AG04450 (cell line): ENCODE data around the gene CTNNB1. TPM values are rescaled to one million over a fixed set of nuclear protein-coding genes. Genes with fewer than 3 reads are reported as not detected.

Experiments
- CTCF ChIA-PET: fragments of 300-600, 350-600 bp; formaldehyde crosslinking; extraction: SDS; loops from one replicate; lab custom pipeline; 2022; ENCODE audit warnings: antibody characterized with exemption, inconsistent platforms; lab: Charles Lee
- POLR2A ChIA-PET: fragments of 350-600 bp; formaldehyde crosslinking; extraction: SDS; loops from one replicate; lab custom pipeline; 2021; ENCODE audit warnings: antibody characterized with exemption, inconsistent platforms; lab: Yijun Ruan, JAX
- DNase-seq: peaks from one replicate; pipeline ENCODE4 v3.0.0-alpha.2; 2011; ENCODE audit warnings: low read depth, low spot score
- H3K27ac ChIP-seq: one replicate; pipeline ENCODE4 v1.5.1; 2012; ENCODE audit warnings: low read depth, low read length, control low read depth
- H3K27me3 ChIP-seq: one replicate; pipeline ENCODE4 v1.6.0; 2012; ENCODE audit warnings: low read length; ENCODE audit not compliant: control insufficient read depth, insufficient read depth
- H3K4me3 ChIP-seq: 2 replicates; pipeline ENCODE4 v1.5.1; 2011; ENCODE audit warnings: mild to moderate bottlenecking, low read depth, low read length, control low read depth
- H3K9me3 ChIP-seq: 2 replicates; pipeline ENCODE4 v1.5.1; 2012; ENCODE audit warnings: low read length; ENCODE audit not compliant: control insufficient read depth, insufficient read depth
- CTCF ChIP-seq: IDR thresholded peaks from 2 replicates; pipeline ENCODE4 v1.5.1; 2011; ENCODE audit warnings: low read depth, low read length, control low read depth, inconsistent platforms
- polyA plus RNA-seq: library from polyadenylated mRNA; depleted of rRNA; stranded (reverse); fragments of >200 nt; gene quantifications from 2 replicates; pipeline ENCODE4 v1.2.3, GENCODE V29; 2011

Gene CTNNB1
- polyA plus RNA-seq, 1 experiment: 352 TPM

- DNase-seq: no peak
- no peak for TF ChIP-seq CTCF
- no peak overlapping the region for H3K27ac ChIP-seq
- CTCF ChIA-PET: interaction anchor here (1.6 kb wide), 1 partner anchor 628 kb away, joined by 3 read pairs; no protein-coding TSS in a partner anchor
- no peaks in the 10 kb centered on the region for H3K9me3 ChIP-seq
- no peak overlapping the region for H3K4me3 ChIP-seq
- H3K27me3 ChIP-seq: no peaks in the 10 kb centered on the region
- POLR2A ChIA-PET: no interaction called here
Observed at GRCh38 chr3:41212088-41212487, 12.8 kb downstream of the CTNNB1 start.

GRCh38 chr3:41213588-41213987 is 14.3 kb downstream of the CTNNB1 start:
- no peak for TF ChIP-seq CTCF
- CTCF ChIA-PET: interaction anchor here (1.6 kb wide), 1 partner anchor 629 kb away, joined by 3 read pairs; no protein-coding TSS in a partner anchor

GRCh38 chr3:41216422-41216821 is 17.1 kb downstream of the CTNNB1 start:
- TF ChIP-seq CTCF: no peak
- H3K4me3 ChIP-seq: no peak overlapping the region
- no peaks in the 10 kb centered on the region for H3K9me3 ChIP-seq
- ChIA-PET CTCF (interaction anchor here (2.2 kb wide), 1 partner anchor 14 kb away, joined by 5 read pairs; no protein-coding TSS in a partner anchor), POLR2A (no interaction called here)
- DNase-seq: no peak
- H3K27me3 ChIP-seq: no peaks in the 10 kb centered on the region
- H3K27ac ChIP-seq: no peak overlapping the region

More at GRCh38 chr3:41213588-41213987, 14.3 kb downstream of the CTNNB1 start:
- H3K4me3 ChIP-seq: no peak overlapping the region
- H3K27me3 ChIP-seq: no peaks in the 10 kb centered on the region
- H3K27ac ChIP-seq: no peak overlapping the region
- H3K9me3 ChIP-seq: no peaks in the 10 kb centered on the region
- no peak for DNase-seq
- POLR2A ChIA-PET: interaction anchor here (1.6 kb wide), 1 partner anchor 13 kb away, joined by 4 read pairs; no protein-coding TSS in a partner anchor

- Histone ChIP-seq H3K9me3 (no peaks in the 10 kb centered on the region), H3K27ac (no peak overlapping the region), H3K27me3 (no peaks in the 10 kb centered on the region), H3K4me3 (no peak overlapping the region)
- TF ChIP-seq CTCF: no peak
- no peak for DNase-seq
- POLR2A ChIA-PET: no interaction called here
- CTCF ChIA-PET: interaction anchor here (2.2 kb wide), 1 partner anchor 14 kb away, joined by 5 read pairs; no protein-coding TSS in a partner anchor
Observed at GRCh38 chr3:41216993-41217392, 17.7 kb downstream of the CTNNB1 start.

- CTCF ChIA-PET: interaction anchor here (0.7 to 1.5 kb wide), 2 partner anchors 12 to 16 kb away, joined by 3 to 11 read pairs; no protein-coding TSS in a partner anchor
- POLR2A ChIA-PET: no interaction called here
Observed at GRCh38 chr3:41219424-41219823, 20.1 kb downstream of the CTNNB1 start.

More at GRCh38 chr3:41219424-41219823, 20.1 kb downstream of the CTNNB1 start:
- no peak for DNase-seq
- no peak for TF ChIP-seq CTCF
- Histone ChIP-seq H3K9me3 (no peaks in the 10 kb centered on the region), H3K27ac (no peak overlapping the region), H3K27me3 (no peaks in the 10 kb centered on the region), H3K4me3 (no peak overlapping the region)
